A549 (cell line): ENCODE data around the gene GABBR2. TPM values are rescaled to one million over a fixed set of nuclear protein-coding genes. Genes with fewer than 3 reads are reported as not detected.

ENCODE experiments used
- ATAC-seq, 2 experiments: fragments of 200-7000 bp in 1 of 2; fragments of >200 bp in 1 of 2; cut with Nextera tagmentation in 1 of 2; cut with Tn5 transposase in 1 of 2; 3 replicates each; pipeline versions ENCODE4 v1.8.0 to v1.9.1; 2018 to 2020; ENCODE audit warnings: mild to moderate bottlenecking in 1 of 2, moderate library complexity in 1 of 2
- CTCF ChIA-PET: fragments of 300-600 bp; sonication (Branson Sonifier 250); formaldehyde crosslinking; extraction: SDS; loops from one replicate; lab custom pipeline; 2021; ENCODE audit warnings: antibody characterized with exemption, inconsistent platforms; lab: Yijun Ruan, JAX
- POLR2A ChIA-PET: fragments of 350-600 bp; formaldehyde crosslinking; extraction: SDS; loops from one replicate; lab custom pipeline; 2021; ENCODE audit warnings: antibody characterized with exemption, inconsistent platforms; lab: Yijun Ruan, JAX
- DNase-seq, 2 experiments: peaks; one replicate each; pipeline versions ENCODE4 v3.0.0 to v3.0.0-alpha.2; 2011 to 2016; ENCODE audit warnings: low read depth in 1 of 2, low spot score in 1 of 2
- FAIRE-seq: peaks from 2 replicates; lab custom pipeline; 2011; peaks lifted over from hg19 to GRCh38; lab: Jason Lieb, UNC
- H3K27ac ChIP-seq, 2 experiments: fragments of >200 bp; sonication (Bioruptor Twin); formaldehyde crosslinking; 3 replicates each; pipeline ENCODE4 v1.5.1; 2016 to 2017
- H3K4me1 ChIP-seq: fragments of >200 bp; sonication (Bioruptor Twin); formaldehyde crosslinking; 3 replicates; pipeline ENCODE4 v1.6.1; 2016
- H3K4me2 ChIP-seq: fragments of >200 bp; sonication (Bioruptor Twin); formaldehyde crosslinking; 3 replicates; pipeline ENCODE4 v1.6.1; 2016
- H3K4me3 ChIP-seq: fragments of >200 bp; sonication (Bioruptor Twin); formaldehyde crosslinking; 3 replicates; pipeline ENCODE4 v1.5.1; 2016
- H3K9me3 ChIP-seq: fragments of >200 bp; sonication (Bioruptor Twin); formaldehyde crosslinking; 3 replicates; pipeline ENCODE4 v1.6.1; 2016
- BCL3 ChIP-seq: fragments of >200 bp; sonication (Bioruptor Twin); formaldehyde crosslinking; IDR thresholded peaks from 3 replicates; pipeline ENCODE4 v1.6.1; 2016
- CBX8 ChIP-seq: fragments of 200-600 bp; sonication (generic); IDR thresholded peaks from 2 replicates; pipeline ENCODE4 v1.6.1; 2016
- EHMT2 ChIP-seq: fragments of 200-600 bp; sonication (generic); IDR thresholded peaks from 2 replicates; pipeline ENCODE4 v1.6.1; 2016; ENCODE audit warnings: antibody characterized with exemption, low read depth, mild to moderate bottlenecking, moderate library complexity
- ELK1 ChIP-seq: fragments of 150-350 bp; IDR thresholded peaks from 2 replicates; pipeline ENCODE4 v1.6.1; 2014; ENCODE audit warnings: low read depth, mild to moderate bottlenecking, low read length
- ESRRA ChIP-seq: fragments of 150-350 bp; IDR thresholded peaks from 2 replicates; pipeline ENCODE4 v1.6.1; 2014; ENCODE audit warnings: mild to moderate bottlenecking, low read length, borderline replicate concordance
- FOSL2 ChIP-seq, 2 experiments: fragments of 450-650 bp in 1 of 2; fragments of >200 bp in 1 of 2; sonication (Bioruptor Twin) in 1 of 2; formaldehyde crosslinking; IDR thresholded peaks; 2 replicates each; pipeline versions ENCODE4 v1.5.0 to v1.6.1; 2016 to 2020; ENCODE audit warnings: mild to moderate bottlenecking in 1 of 2, moderate library complexity in 1 of 2
- FOXS1 ChIP-seq: fragments of 250-450 bp; sonication (Bioruptor Pico); IDR thresholded peaks from 2 replicates; pipeline ENCODE4 v1.5.0; 2020; ENCODE audit warnings: mild to moderate bottlenecking, moderate library complexity
- GATA3 ChIP-seq: IDR thresholded peaks from 2 replicates; pipeline ENCODE4 v1.6.1; 2012; ENCODE audit warnings: borderline replicate concordance
- HDAC2 ChIP-seq: fragments of 200-600 bp; sonication (generic); IDR thresholded peaks from 2 replicates; pipeline ENCODE4 v1.6.1; 2016
- HEYL ChIP-seq: fragments of 250-450 bp; sonication (Bioruptor Pico); IDR thresholded peaks from 2 replicates; pipeline ENCODE4 v1.8.0; 2021; ENCODE audit warnings: mild to moderate bottlenecking, moderate library complexity
- HOXA7 ChIP-seq: fragments of 250-450 bp; sonication (Bioruptor Pico); IDR thresholded peaks from 2 replicates; pipeline ENCODE4 v1.5.0; 2020; ENCODE audit warnings: mild to moderate bottlenecking, moderate library complexity
- HOXB13 ChIP-seq: fragments of 250-450 bp; sonication (Bioruptor Pico); IDR thresholded peaks from 2 replicates; pipeline ENCODE4 v1.5.0; 2020; ENCODE audit warnings: low read depth, mild to moderate bottlenecking, moderate library complexity
- JUN ChIP-seq, 2 experiments: fragments of >200 bp; sonication (Bioruptor Twin); formaldehyde crosslinking; IDR thresholded peaks; 2 replicates in 1 of 2; 3 replicates in 1 of 2; pipeline ENCODE4 v1.6.1; 2016 to 2017
- KDM1A ChIP-seq: fragments of 200-600 bp; sonication (generic); IDR thresholded peaks from 2 replicates; pipeline ENCODE4 v1.6.1; 2016; ENCODE audit warnings: low read depth, mild to moderate bottlenecking
- MAZ ChIP-seq: fragments of 150-350 bp; IDR thresholded peaks from 2 replicates; pipeline ENCODE4 v1.6.1; 2014; ENCODE audit warnings: antibody characterized with exemption, low read depth, low read length, borderline replicate concordance
- MYC ChIP-seq: IDR thresholded peaks from 2 replicates; pipeline ENCODE4 v1.6.1; 2012; ENCODE audit warnings: mild to moderate bottlenecking, inconsistent platforms, low read length, improper control_type of control experiment, borderline replicate concordance
- NFE2L2 ChIP-seq: fragments of 150-350 bp; conservative IDR thresholded peaks from 2 replicates; pipeline ENCODE4 v1.6.1; 2014; ENCODE audit warnings: low read length
- NPAS2 ChIP-seq: fragments of 250-450 bp; sonication (Bioruptor Pico); IDR thresholded peaks from 2 replicates; pipeline ENCODE4 v1.8.0; 2022; ENCODE audit warnings: mild to moderate bottlenecking, moderate library complexity, borderline replicate concordance
- NR3C1 ChIP-seq: fragments of >200 bp; sonication (Bioruptor Twin); formaldehyde crosslinking; IDR thresholded peaks from 3 replicates; pipeline ENCODE4 v1.6.1; 2017
- POLR2A ChIP-seq: IDR thresholded peaks from 2 replicates; pipeline ENCODE4 v1.6.1; 2012; ENCODE audit warnings: mild to moderate bottlenecking, low read length
- RCOR1 ChIP-seq: fragments of 150-350 bp; IDR thresholded peaks from 2 replicates; pipeline ENCODE4 v1.6.1; 2014; ENCODE audit warnings: antibody characterized with exemption, low read length, low read depth
- RNF2 ChIP-seq: fragments of 200-600 bp; sonication (generic); IDR thresholded peaks from 2 replicates; pipeline ENCODE4 v1.6.1; 2016; ENCODE audit warnings: low read depth, mild to moderate bottlenecking, antibody characterized with exemption, moderate library complexity, borderline replicate concordance
- SREBF2 ChIP-seq: fragments of 450-650 bp; IDR thresholded peaks from 2 replicates; pipeline ENCODE4 v1.6.1; 2014; ENCODE audit warnings: mild to moderate bottlenecking, moderate library complexity
- TFCP2L1 ChIP-seq: fragments of 250-450 bp; sonication (Bioruptor Pico); IDR thresholded peaks from 2 replicates; pipeline ENCODE4 v1.5.0; 2021; ENCODE audit warnings: mild to moderate bottlenecking
- ZFP36 ChIP-seq: fragments of 450-650 bp; IDR thresholded peaks from 2 replicates; pipeline ENCODE4 v1.6.1; 2014; ENCODE audit warnings: borderline replicate concordance; ENCODE audit not compliant: partially characterized antibody
- ZNF302 ChIP-seq: fragments of 250-450 bp; sonication (Bioruptor Pico); IDR thresholded peaks from 2 replicates; pipeline ENCODE4 v1.9.0; 2021; ENCODE audit warnings: inconsistent platforms, mild to moderate bottlenecking, moderate library complexity
- WGBS: methylation state at CpG from one replicate; pipeline ENCODE4 v1.1.6; 2017; ENCODE audit errors: missing lambda C conversion rate; 5-methylcytosine and 5-hydroxymethylcytosine counted together
- polyA plus RNA-seq, 4 experiments: library from polyadenylated mRNA; depleted of rRNA in 3 of 4; stranded (reverse); fragments of >200 nt; fragmentation: RNase III in 1 of 4; extraction: RNeasy Plus Mini Kit Qiagen cat#74134 plus additional on column Dnase treatment in 1 of 4; gene quantifications; 2 replicates in 3 of 4; 3 replicates in 1 of 4; pipeline ENCODE4 v1.2.3, GENCODE V29; 2011 to 2017
- TF ChIP-seq, protein P1 (sequence below): fragments of 250-450 bp; sonication (Bioruptor Pico); IDR thresholded peaks from 2 replicates; pipeline ENCODE4 v1.5.0; 2021; ENCODE audit warnings: mild to moderate bottlenecking, moderate library complexity, borderline replicate concordance
- TF ChIP-seq, protein P2 (sequence below): fragments of 200-600 bp; sonication (generic); IDR thresholded peaks from 2 replicates; pipeline ENCODE4 v1.6.1; 2016; ENCODE audit warnings: antibody characterized with exemption, mild to moderate bottlenecking, moderate library complexity

Gene GABBR2
- polyA plus RNA-seq, 2 of the 4 experiments (the other 2 are of a cell fraction) = 0.08 to 0.57 TPM

DNA sequence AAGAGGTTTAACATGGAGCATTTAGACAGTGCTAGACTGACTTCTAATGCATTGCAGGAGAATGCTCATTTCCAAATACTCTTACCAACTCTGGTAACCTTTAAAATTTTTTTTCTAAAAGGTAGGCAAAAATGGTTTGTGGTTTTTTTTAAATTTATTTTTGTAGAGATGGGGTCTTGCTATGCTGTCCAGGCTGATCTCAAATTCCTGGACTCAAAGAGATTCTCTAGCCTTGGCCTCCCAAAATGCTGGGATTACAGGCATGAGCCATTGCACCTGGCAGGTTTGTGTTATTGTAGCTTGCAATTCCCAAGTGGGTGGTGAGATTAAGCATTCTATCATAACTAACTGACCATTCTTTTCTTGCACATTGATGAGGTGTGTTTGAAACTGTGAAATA, 410.3 kb downstream of the GABBR2 start:
- ChIA-PET CTCF (interaction anchor here (1.1 to 2.0 kb wide), 5 partner anchors 10 to 507 kb away, joined by 3 to 8 read pairs (median 7); no protein-coding TSS in a partner anchor), POLR2A (no interaction called here)
- Histone ChIP-seq H3K4me1 (no peaks in the 10 kb centered on the region), H3K4me3 (no peak overlapping the region), H3K27ac (no peak overlapping the region), H3K4me2 (no peak overlapping the region), H3K9me3 (no peaks in the 10 kb centered on the region)
- no peak for TF ChIP-seq NPAS2 (CRISPR knock-in tag)
- no peak for TF ChIP-seq EHMT2
- TF ChIP-seq FOSL2 (IDR thresholded peaks at IDR 0.05) = no peak
- no peak for TF ChIP-seq FOSL2 (CRISPR knock-in tag; IDR thresholded peaks at IDR 0.05)
- TF ChIP-seq, protein P1, sequence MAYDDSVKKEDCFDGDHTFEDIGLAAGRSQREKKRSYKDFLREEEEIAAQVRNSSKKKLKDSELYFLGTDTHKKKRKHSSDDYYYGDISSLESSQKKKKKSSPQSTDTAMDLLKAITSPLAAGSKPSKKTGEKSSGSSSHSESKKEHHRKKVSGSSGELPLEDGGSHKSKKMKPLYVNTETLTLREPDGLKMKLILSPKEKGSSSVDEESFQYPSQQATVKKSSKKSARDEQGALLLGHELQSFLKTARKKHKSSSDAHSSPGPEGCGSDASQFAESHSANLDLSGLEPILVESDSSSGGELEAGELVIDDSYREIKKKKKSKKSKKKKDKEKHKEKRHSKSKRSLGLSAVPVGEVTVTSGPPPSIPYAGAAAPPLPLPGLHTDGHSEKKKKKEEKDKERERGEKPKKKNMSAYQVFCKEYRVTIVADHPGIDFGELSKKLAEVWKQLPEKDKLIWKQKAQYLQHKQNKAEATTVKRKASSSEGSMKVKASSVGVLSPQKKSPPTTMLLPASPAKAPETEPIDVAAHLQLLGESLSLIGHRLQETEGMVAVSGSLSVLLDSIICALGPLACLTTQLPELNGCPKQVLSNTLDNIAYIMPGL (CRISPR knock-in tag) = no peak
- TF ChIP-seq ELK1 = no peak
- TF ChIP-seq MYC = no peak
- no peak for TF ChIP-seq TFCP2L1 (CRISPR knock-in tag)
- no peak for TF ChIP-seq POLR2A
- no peak for TF ChIP-seq FOXS1 (CRISPR knock-in tag)
- TF ChIP-seq SREBF2 = no peak
- TF ChIP-seq ZNF302 = no peak
- TF ChIP-seq JUN (IDR thresholded peaks at IDR 0.05) = no peak
- ATAC-seq (no peak), FAIRE-seq (no peak), DNase-seq (no peak)

DNA sequence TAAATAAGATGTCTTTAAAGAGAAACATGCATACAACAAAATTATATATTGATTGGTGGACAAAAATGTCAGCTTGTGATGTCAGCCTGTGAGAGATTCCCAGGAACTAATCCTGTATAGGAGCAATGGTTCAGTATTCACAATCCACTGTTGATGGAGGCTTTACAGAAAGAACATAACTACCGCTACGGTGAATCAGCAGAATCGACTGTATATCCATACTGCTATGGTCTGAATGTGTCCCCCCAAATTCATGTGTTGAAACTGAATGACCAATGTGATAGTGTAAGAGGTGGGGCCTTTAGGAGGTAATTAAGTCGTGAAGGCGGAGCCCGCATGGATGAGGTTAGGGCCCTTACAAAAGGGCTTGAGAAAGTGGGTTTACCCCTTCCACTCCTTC, 412.9 kb downstream of the GABBR2 start:
- ChIA-PET CTCF (interaction anchor here (0.7 kb wide), 1 partner anchor 20 kb away, joined by 3 read pairs; no protein-coding TSS in a partner anchor), POLR2A (no interaction called here)
- DNase-seq = no peak
- Histone ChIP-seq H3K9me3 (no peaks in the 10 kb centered on the region), H3K27ac (no peak overlapping the region), H3K4me2 (no peak overlapping the region), H3K4me1 (no peaks in the 10 kb centered on the region), H3K4me3 (no peak overlapping the region)
- no peak for TF ChIP-seq NR3C1
- no peak for TF ChIP-seq BCL3
- no peak for TF ChIP-seq ZFP36
- TF ChIP-seq KDM1A = no peak
- no peak for TF ChIP-seq HDAC2
- TF ChIP-seq HEYL (CRISPR knock-in tag) = no peak
- no peak for TF ChIP-seq HOXA7 (CRISPR knock-in tag)
- no peak for TF ChIP-seq FOXS1 (CRISPR knock-in tag)
- no peak for TF ChIP-seq RCOR1
- TF ChIP-seq ESRRA = no peak
- TF ChIP-seq HOXB13 (CRISPR knock-in tag) = no peak
- no peak for TF ChIP-seq MAZ
- TF ChIP-seq, protein P2, sequence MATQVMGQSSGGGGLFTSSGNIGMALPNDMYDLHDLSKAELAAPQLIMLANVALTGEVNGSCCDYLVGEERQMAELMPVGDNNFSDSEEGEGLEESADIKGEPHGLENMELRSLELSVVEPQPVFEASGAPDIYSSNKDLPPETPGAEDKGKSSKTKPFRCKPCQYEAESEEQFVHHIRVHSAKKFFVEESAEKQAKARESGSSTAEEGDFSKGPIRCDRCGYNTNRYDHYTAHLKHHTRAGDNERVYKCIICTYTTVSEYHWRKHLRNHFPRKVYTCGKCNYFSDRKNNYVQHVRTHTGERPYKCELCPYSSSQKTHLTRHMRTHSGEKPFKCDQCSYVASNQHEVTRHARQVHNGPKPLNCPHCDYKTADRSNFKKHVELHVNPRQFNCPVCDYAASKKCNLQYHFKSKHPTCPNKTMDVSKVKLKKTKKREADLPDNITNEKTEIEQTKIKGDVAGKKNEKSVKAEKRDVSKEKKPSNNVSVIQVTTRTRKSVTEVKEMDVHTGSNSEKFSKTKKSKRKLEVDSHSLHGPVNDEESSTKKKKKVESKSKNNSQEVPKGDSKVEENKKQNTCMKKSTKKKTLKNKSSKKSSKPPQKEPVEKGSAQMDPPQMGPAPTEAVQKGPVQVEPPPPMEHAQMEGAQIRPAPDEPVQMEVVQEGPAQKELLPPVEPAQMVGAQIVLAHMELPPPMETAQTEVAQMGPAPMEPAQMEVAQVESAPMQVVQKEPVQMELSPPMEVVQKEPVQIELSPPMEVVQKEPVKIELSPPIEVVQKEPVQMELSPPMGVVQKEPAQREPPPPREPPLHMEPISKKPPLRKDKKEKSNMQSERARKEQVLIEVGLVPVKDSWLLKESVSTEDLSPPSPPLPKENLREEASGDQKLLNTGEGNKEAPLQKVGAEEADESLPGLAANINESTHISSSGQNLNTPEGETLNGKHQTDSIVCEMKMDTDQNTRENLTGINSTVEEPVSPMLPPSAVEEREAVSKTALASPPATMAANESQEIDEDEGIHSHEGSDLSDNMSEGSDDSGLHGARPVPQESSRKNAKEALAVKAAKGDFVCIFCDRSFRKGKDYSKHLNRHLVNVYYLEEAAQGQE = no peak
- no peak for TF ChIP-seq NFE2L2
- TF ChIP-seq GATA3 = no peak
- no peak for TF ChIP-seq RNF2
- no peak for TF ChIP-seq CBX8
- no peak for ATAC-seq
- no peak for FAIRE-seq
- 83% methylated on average over 6 of the region's 6 CpGs for WGBS
